ENCODE data around the gene CEP72.

CEP72 gene

GRCh38 chr5:669842-670395, 57.8 kb downstream of the CEP72 start:
- H3K27ac ChIP-seq (ENCODE audit: insufficient read depth in 1 of 2, low read depth in 1 of 2, low read length in 2 of 2, poor library complexity in 1 of 2, severe bottlenecking in 2 of 2) = no peak overlapping the region
- WGBS (ENCODE audit: insufficient coverage) = 87% methylated on average over 19 of the region's 22 CpGs
- H3K36me3 ChIP-seq (ENCODE audit: control insufficient read depth in 4 of 4, insufficient read depth in 4 of 4, low read length in 3 of 4) = peaks cover 3 to 17% (median 9%) of the 10 kb centered on the region in 4 experiments
- no peaks in the 10 kb centered on the region for H3K9me3 ChIP-seq (ENCODE audit: control extremely low read depth in 1 of 5, control insufficient read depth in 4 of 5, insufficient read depth in 2 of 5, low read depth in 1 of 5, low read length in 4 of 5)
- H3K27me3 ChIP-seq (replicated peaks in 2 of 5; ENCODE audit: control insufficient read depth in 4 of 5, insufficient read depth in 5 of 5, low read length in 4 of 5) = peaks cover 0 to 36% (median 3%) of the 10 kb centered on the region in 5 experiments
- ChIA-PET CTCF (interaction anchor here (0.7 to 7.1 kb wide), 8 partner anchors 13 to 254 kb away, joined by 3 to 117 read pairs (median 4); partner anchors contain the start of genes BRD9 and TRIP13), POLR2A (no interaction called here)
- no peak overlapping the region for H3K4me3 ChIP-seq (ENCODE audit: control insufficient read depth in 1 of 7, extremely low read depth in 1 of 7, insufficient read depth in 4 of 7, low read depth in 2 of 7, low read length in 6 of 7)
- H3K4me1 ChIP-seq (ENCODE audit: control extremely low read depth in 1 of 4, control insufficient read depth in 4 of 4, insufficient read depth in 4 of 4, low read length in 3 of 4) = peaks cover 0 to 32% (median 24%) of the 10 kb centered on the region in 4 experiments
- DNase-seq = no peak

GRCh38 chr5:670396-671270, 58.5 kb downstream of the CEP72 start:
- 72% methylated on average over 32 of the region's 33 CpGs for WGBS (ENCODE audit: insufficient coverage)
- Histone ChIP-seq H3K36me3 (ENCODE audit: control insufficient read depth in 4 of 4, insufficient read depth in 4 of 4, low read length in 3 of 4) (peaks cover 0 to 14% (median 8%) of the 10 kb centered on the region in 4 experiments), H3K4me3 (ENCODE audit: control insufficient read depth in 1 of 7, extremely low read depth in 1 of 7, insufficient read depth in 4 of 7, low read depth in 2 of 7, low read length in 6 of 7) (no peak overlapping the region), H3K27ac (ENCODE audit: insufficient read depth in 1 of 2, low read depth in 1 of 2, low read length in 2 of 2, poor library complexity in 1 of 2, severe bottlenecking in 2 of 2) (no peak overlapping the region), H3K4me1 (ENCODE audit: control extremely low read depth in 1 of 4, control insufficient read depth in 4 of 4, insufficient read depth in 4 of 4, low read length in 3 of 4) (peaks cover 0 to 32% (median 24%) of the 10 kb centered on the region in 4 experiments), H3K27me3 (replicated peaks in 2 of 5; ENCODE audit: control insufficient read depth in 4 of 5, insufficient read depth in 5 of 5, low read length in 4 of 5) (peaks cover 0 to 43% (median 3%) of the 10 kb centered on the region in 5 experiments), H3K9me3 (ENCODE audit: control extremely low read depth in 1 of 5, control insufficient read depth in 4 of 5, insufficient read depth in 2 of 5, low read depth in 1 of 5, low read length in 4 of 5) (no peaks in the 10 kb centered on the region)
- DNase-seq = no peak
- ChIA-PET POLR2A (no interaction called here), CTCF (interaction anchor here (0.7 to 7.1 kb wide), 9 partner anchors 14 to 253 kb away, joined by 3 to 117 read pairs (median 4); partner anchors contain the start of genes BRD9 and TRIP13)

GRCh38 chr5:671459-672328, 59.6 kb downstream of the CEP72 start:
- CTCF ChIA-PET = interaction anchor here (0.6 to 7.1 kb wide), 7 partner anchors 17 to 252 kb away, joined by 3 to 117 read pairs (median 3); partner anchors contain the start of genes BRD9 and TRIP13
- peak overlapping the region in 1 of 7 experiments; percentile 37 for H3K4me3 ChIP-seq (ENCODE audit: control insufficient read depth in 1 of 7, extremely low read depth in 1 of 7, insufficient read depth in 4 of 7, low read depth in 2 of 7, low read length in 6 of 7)
- POLR2A ChIA-PET = interaction anchor here (1.3 to 1.4 kb wide), 2 partner anchors 87 to 221 kb away, joined by 3 to 6 read pairs; partner anchors contain the start of genes BRD9 and TRIP13
- peaks cover 0 to 32% (median 24%) of the 10 kb centered on the region in 4 experiments for H3K4me1 ChIP-seq (ENCODE audit: control extremely low read depth in 1 of 4, control insufficient read depth in 4 of 4, insufficient read depth in 4 of 4, low read length in 3 of 4)
- H3K9me3 ChIP-seq (ENCODE audit: control extremely low read depth in 1 of 5, control insufficient read depth in 4 of 5, insufficient read depth in 2 of 5, low read depth in 1 of 5, low read length in 4 of 5) = no peaks in the 10 kb centered on the region
- WGBS (ENCODE audit: insufficient coverage) = 41% methylated on average over 25 of the region's 27 CpGs
- peak; percentile 68 to 78 (median 77) for DNase-seq
- H3K36me3 ChIP-seq (ENCODE audit: control insufficient read depth in 4 of 4, insufficient read depth in 4 of 4, low read length in 3 of 4) = peaks cover 0 to 9% (median 5%) of the 10 kb centered on the region in 4 experiments
- H3K27me3 ChIP-seq (replicated peaks in 2 of 5; ENCODE audit: control insufficient read depth in 4 of 5, insufficient read depth in 5 of 5, low read length in 4 of 5) = peaks cover 0 to 53% (median 5%) of the 10 kb centered on the region in 5 experiments
- H3K27ac ChIP-seq (ENCODE audit: insufficient read depth in 1 of 2, low read depth in 1 of 2, low read length in 2 of 2, poor library complexity in 1 of 2, severe bottlenecking in 2 of 2) = peak overlapping the region; percentile 70 to 88

GRCh38 chr5:672329-673160, 60.4 kb downstream of the CEP72 start:
- ChIA-PET CTCF (interaction anchor here (1.0 to 7.1 kb wide), 6 partner anchors 17 to 232 kb away, joined by 3 to 117 read pairs (median 4); partner anchors contain the start of genes BRD9 and TRIP13), POLR2A (interaction anchor here (1.3 to 1.4 kb wide), 2 partner anchors 86 to 220 kb away, joined by 3 to 6 read pairs; partner anchors contain the start of genes BRD9 and TRIP13)
- Histone ChIP-seq H3K4me3 (ENCODE audit: control insufficient read depth in 1 of 7, extremely low read depth in 1 of 7, insufficient read depth in 4 of 7, low read depth in 2 of 7, low read length in 6 of 7) (peak overlapping the region in 3 of 7 experiments; percentile 24 to 37 (median 34)), H3K27ac (ENCODE audit: insufficient read depth in 1 of 2, low read depth in 1 of 2, low read length in 2 of 2, poor library complexity in 1 of 2, severe bottlenecking in 2 of 2) (peak overlapping the region; percentile 71 to 88), H3K9me3 (ENCODE audit: control extremely low read depth in 1 of 5, control insufficient read depth in 4 of 5, insufficient read depth in 2 of 5, low read depth in 1 of 5, low read length in 4 of 5) (no peaks in the 10 kb centered on the region), H3K4me1 (ENCODE audit: control extremely low read depth in 1 of 4, control insufficient read depth in 4 of 4, insufficient read depth in 4 of 4, low read length in 3 of 4) (peaks cover 0 to 32% (median 24%) of the 10 kb centered on the region in 4 experiments), H3K36me3 (ENCODE audit: control insufficient read depth in 4 of 4, insufficient read depth in 4 of 4, low read length in 3 of 4) (peaks cover 0 to 5% (median 0%) of the 10 kb centered on the region in 4 experiments), H3K27me3 (replicated peaks in 2 of 5; ENCODE audit: control insufficient read depth in 4 of 5, insufficient read depth in 5 of 5, low read length in 4 of 5) (peaks cover 0 to 61% (median 5%) of the 10 kb centered on the region in 5 experiments)
- DNase-seq = peak; percentile 97 to 99 (median 99)
- WGBS (ENCODE audit: insufficient coverage) = 20% methylated on average over 19 of the region's 27 CpGs

GRCh38 chr5:673161-673830, 61.2 kb downstream of the CEP72 start:
- WGBS (ENCODE audit: insufficient coverage) = 62% methylated on average over 16 of the region's 19 CpGs
- CTCF ChIA-PET = interaction anchor here (1.0 to 7.1 kb wide), 4 partner anchors 20 to 231 kb away, joined by 3 to 117 read pairs (median 35); partner anchors contain the start of genes BRD9 and TRIP13
- DNase-seq = no peak
- POLR2A ChIA-PET = interaction anchor here (1.3 to 1.4 kb wide), 2 partner anchors 85 to 220 kb away, joined by 3 to 6 read pairs; partner anchors contain the start of genes BRD9 and TRIP13
- Histone ChIP-seq H3K4me1 (ENCODE audit: control extremely low read depth in 1 of 4, control insufficient read depth in 4 of 4, insufficient read depth in 4 of 4, low read length in 3 of 4) (peaks cover 0 to 32% (median 24%) of the 10 kb centered on the region in 4 experiments), H3K9me3 (ENCODE audit: control extremely low read depth in 1 of 5, control insufficient read depth in 4 of 5, insufficient read depth in 2 of 5, low read depth in 1 of 5, low read length in 4 of 5) (no peaks in the 10 kb centered on the region), H3K27ac (ENCODE audit: insufficient read depth in 1 of 2, low read depth in 1 of 2, low read length in 2 of 2, poor library complexity in 1 of 2, severe bottlenecking in 2 of 2) (peak overlapping the region; percentile 71 to 88), H3K4me3 (ENCODE audit: control insufficient read depth in 1 of 7, extremely low read depth in 1 of 7, insufficient read depth in 4 of 7, low read depth in 2 of 7, low read length in 6 of 7) (peak overlapping the region in 3 of 7 experiments; percentile 24 to 34 (median 30)), H3K36me3 (ENCODE audit: control insufficient read depth in 4 of 4, insufficient read depth in 4 of 4, low read length in 3 of 4) (peaks cover 0 to 4% (median 0%) of the 10 kb centered on the region in 4 experiments), H3K27me3 (replicated peaks in 2 of 5; ENCODE audit: control insufficient read depth in 4 of 5, insufficient read depth in 5 of 5, low read length in 4 of 5) (peaks cover 0 to 63% (median 5%) of the 10 kb centered on the region in 5 experiments)

All from common myeloid progenitor, CD34-positive (primary cell).